ENCODE results near the gene CYFIP1.

Gene CYFIP1

DNA sequence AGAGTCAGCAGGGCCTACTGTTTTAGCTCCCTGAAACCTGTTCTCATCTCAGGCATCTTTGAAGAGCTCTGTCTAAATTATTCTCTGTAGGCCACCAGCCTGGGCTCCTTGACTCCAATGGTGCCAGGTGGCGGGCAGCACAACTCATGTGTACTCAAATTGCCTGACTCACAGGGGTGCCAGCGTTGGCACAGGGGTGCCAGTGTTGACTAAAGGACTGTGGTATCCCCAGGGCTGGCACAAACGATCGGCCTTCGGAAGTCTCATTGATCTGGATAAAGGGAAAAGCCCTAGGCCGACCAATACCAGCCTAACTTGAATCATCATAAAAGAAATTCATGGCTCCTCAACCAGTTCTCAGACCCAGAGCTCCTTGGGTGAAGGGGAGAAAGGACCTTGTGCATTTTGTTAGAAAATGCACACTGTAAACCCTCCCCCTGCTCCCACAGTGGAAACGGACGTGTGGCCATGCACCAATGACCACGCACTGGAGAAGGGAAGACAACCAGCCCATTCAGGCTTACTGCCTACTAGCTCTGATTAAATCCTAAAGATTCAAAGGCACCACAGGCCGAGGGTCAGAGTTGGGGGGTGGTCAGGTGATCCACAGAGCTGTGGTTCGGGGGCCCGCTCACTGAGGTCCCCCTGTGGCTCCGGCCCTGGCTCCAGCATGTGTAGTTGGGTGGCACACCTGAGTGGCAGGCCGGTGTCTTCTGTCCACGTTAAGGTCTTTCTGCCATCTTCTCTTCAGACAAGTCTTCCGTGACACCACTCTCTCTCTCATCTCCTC is 72.8 kb downstream of the CYFIP1 start:
- H3K4me3 ChIP-seq (ENCODE audit: low read length), result no peak overlapping the region
- no peak for TF ChIP-seq ZNF274 (IDR thresholded peaks at IDR 0.05; ENCODE audit: low read depth, low read length)

DNA sequence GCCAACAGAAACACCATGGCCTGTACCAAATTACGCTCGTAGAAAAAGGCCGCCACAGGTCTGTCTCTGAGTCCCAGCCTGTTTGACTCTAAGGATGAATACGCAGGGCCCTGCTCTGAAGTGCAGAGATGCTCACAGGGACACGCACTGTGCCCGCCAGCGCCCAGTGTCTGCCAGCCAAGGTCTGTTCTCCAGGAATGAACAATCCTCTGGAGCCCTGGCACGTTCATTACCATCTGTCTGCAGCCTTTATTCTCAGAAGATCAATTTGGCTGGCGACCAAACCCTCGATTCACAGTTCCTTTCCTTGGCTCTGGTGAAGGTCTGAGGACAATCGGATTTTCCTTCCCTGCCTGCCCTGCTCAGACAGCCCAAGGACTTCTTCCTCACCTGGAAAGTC is 75.4 kb downstream of the CYFIP1 start:
- TF ChIP-seq ZNF274 (IDR thresholded peaks at IDR 0.05; ENCODE audit: low read depth, low read length), result no peak

GRCh38 chr15:22903961-22904534 is 76.1 kb downstream of the CYFIP1 start:
- TF ChIP-seq ZNF274 (IDR thresholded peaks at IDR 0.05; ENCODE audit: low read depth, low read length), result no peak
- no peak overlapping the region for H3K4me3 ChIP-seq (ENCODE audit: low read length)

More for the DNA sequence above, 75.4 kb downstream of the CYFIP1 start:
- no peak overlapping the region for H3K4me3 ChIP-seq (ENCODE audit: low read length)

GRCh38 chr15:22903427-22903826 is 76.7 kb downstream of the CYFIP1 start:
- H3K4me3 ChIP-seq (ENCODE audit: low read length), result no peak overlapping the region
- TF ChIP-seq ZNF274 (IDR thresholded peaks at IDR 0.05; ENCODE audit: low read depth, low read length), result no peak

GRCh38 chr15:22902981-22903380 is 77.2 kb downstream of the CYFIP1 start:
- no peak overlapping the region for H3K4me3 ChIP-seq (ENCODE audit: low read length)
- TF ChIP-seq ZNF274 (IDR thresholded peaks at IDR 0.05; ENCODE audit: low read depth, low read length), result no peak

GRCh38 chr15:22902578-22902977 is 77.6 kb downstream of the CYFIP1 start:
- no peak overlapping the region for H3K4me3 ChIP-seq (ENCODE audit: low read length)
- TF ChIP-seq ZNF274 (IDR thresholded peaks at IDR 0.05; ENCODE audit: low read depth, low read length), result no peak

GRCh38 chr15:22902046-22902445 is 78.1 kb downstream of the CYFIP1 start:
- H3K4me3 ChIP-seq (ENCODE audit: low read length), result no peak overlapping the region
- no peak for TF ChIP-seq ZNF274 (IDR thresholded peaks at IDR 0.05; ENCODE audit: low read depth, low read length)

GRCh38 chr15:22895465-22896190 is 84.5 kb downstream of the CYFIP1 start:
- no peak overlapping the region for H3K4me3 ChIP-seq (ENCODE audit: low read length)
- no peak for TF ChIP-seq ZNF274 (IDR thresholded peaks at IDR 0.05; ENCODE audit: low read depth, low read length)

DNA sequence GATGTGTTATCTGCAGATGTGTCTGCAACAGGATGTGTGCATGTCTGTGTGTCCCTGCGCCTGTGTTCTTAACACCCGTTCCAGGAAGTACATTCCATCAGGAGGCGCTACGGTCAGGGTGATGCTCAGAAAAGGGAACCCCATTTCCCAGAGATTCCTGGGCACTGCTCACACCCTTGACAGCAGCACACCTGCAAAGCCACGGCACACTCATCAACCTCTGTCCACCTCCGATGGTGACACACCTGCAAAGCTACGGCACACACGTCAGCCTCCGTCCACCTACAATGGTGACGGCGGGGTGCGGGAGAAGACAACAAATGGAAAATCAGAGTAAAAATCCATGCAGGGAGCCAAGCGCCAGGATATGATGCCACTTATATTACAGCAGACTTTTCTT is 86.3 kb downstream of the CYFIP1 start:
- TF ChIP-seq ZNF274 (IDR thresholded peaks at IDR 0.05; ENCODE audit: low read depth, low read length), result no peak
- no peak overlapping the region for H3K4me3 ChIP-seq (ENCODE audit: low read length)

DNA sequence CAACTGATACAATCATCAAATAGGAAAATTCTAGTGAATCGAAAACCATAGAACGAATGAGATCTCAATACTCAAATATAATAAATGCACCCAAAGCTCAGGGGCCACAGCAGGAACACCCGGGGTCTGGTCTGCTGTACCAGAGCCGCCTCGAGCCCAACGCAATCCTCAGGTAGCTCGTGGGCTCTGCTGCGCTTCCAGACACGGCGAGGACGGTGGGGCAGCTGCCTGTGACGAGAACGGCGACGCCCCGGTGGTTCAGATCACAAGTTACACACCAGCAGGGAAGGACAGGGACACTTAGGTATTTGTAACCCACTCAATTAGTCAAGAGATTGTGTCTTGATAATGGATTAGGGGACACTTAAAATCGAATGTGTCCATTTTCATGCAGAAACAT is 87.1 kb downstream of the CYFIP1 start:
- TF ChIP-seq ZNF274 (IDR thresholded peaks at IDR 0.05; ENCODE audit: low read depth, low read length), result no peak
- no peak overlapping the region for H3K4me3 ChIP-seq (ENCODE audit: low read length)

GRCh38 chr15:22892333-22892732 is 87.8 kb downstream of the CYFIP1 start:
- H3K4me3 ChIP-seq (ENCODE audit: low read length), result no peak overlapping the region
- TF ChIP-seq ZNF274 (IDR thresholded peaks at IDR 0.05; ENCODE audit: low read depth, low read length), result no peak

DNA sequence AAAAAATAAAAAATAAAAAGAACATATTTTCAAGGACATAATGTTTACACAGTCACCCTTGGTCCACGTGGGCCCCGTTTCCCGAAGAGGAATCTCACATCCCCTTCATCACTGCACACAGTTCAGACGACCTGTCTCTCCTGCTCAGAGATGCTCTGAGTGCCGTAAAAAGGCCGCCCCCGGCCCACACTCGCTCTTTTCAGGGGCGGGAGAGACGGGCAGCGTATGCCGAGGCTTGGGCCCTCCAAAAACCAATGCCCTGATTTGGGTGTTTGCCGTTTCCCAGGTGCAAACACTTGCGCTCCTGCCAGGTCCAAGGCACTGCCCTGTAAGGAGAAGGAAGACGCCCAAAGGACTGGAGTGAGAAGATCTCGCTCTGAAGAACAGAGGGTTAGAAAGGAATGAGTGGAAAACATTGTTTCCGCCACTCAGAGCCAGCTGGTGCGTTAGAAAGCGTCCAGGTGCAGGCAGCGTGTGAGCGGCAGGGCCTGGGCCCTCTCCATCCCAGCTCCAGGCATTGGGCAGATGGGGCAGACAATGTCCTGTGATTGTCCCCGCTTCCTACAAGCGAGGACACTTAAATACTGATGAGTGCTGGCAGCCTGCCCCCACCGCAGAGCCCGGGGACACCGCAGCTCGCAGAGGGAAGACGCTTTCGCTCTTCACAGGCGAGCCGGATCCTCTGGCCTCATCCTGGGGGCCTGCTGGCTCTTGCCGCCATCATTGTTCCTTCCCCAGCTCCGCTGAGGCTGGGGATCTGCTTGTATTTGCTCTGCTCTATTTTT is 88.5 kb downstream of the CYFIP1 start:
- no peak for TF ChIP-seq ZNF274 (IDR thresholded peaks at IDR 0.05; ENCODE audit: low read depth, low read length)
- H3K4me3 ChIP-seq (ENCODE audit: low read length), result no peak overlapping the region

DNA sequence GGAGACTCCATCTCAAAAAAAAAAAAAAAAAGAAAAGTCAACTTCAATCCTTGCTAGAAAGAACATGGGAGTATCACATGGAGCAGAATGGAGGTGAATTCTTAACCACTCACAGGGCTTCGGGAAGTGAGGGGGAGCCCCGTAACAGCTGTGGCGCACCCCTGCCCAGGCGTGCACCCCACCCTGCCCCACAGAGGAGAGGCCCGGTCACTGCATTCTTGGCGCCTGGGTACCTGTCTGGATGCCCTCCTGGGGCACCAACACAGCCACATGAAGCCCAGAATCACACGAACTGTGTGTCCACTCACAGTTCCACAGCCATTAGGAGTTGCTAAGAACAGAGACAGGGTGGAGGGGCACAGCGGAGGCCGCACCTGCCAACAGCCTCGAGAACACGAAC is 89.9 kb downstream of the CYFIP1 start:
- H3K4me3 ChIP-seq (ENCODE audit: low read length), result no peak overlapping the region
- TF ChIP-seq ZNF274 (IDR thresholded peaks at IDR 0.05; ENCODE audit: low read depth, low read length), result no peak

- TF ChIP-seq ZNF274 (IDR thresholded peaks at IDR 0.05; ENCODE audit: low read depth, low read length), result no peak
- H3K4me3 ChIP-seq (ENCODE audit: low read length), result no peak overlapping the region
These were observed 90.9 kb downstream of the CYFIP1 start for GRCh38 chr15:22889146-22889818.

Measured in GM08714 (cell line).